GM12878 (cell line): Measurements from ENCODE around the gene ARHGAP6. TPM values are rescaled to one million over a fixed set of nuclear protein-coding genes. Genes with fewer than 3 reads are reported as not detected.

ENCODE experiments used
- PAX5 ChIP-seq: IDR thresholded peaks from 2 replicates; pipeline ENCODE4 v1.6.1; 2011; ENCODE audit warnings: low read depth, low read length, borderline replicate concordance
- PBX3 ChIP-seq: IDR thresholded peaks from 2 replicates; pipeline ENCODE4 v1.6.1; 2011; ENCODE audit warnings: mild to moderate bottlenecking, low read depth, low read length, moderate library complexity; ENCODE audit not compliant: insufficient replicate concordance
- SP1 ChIP-seq: IDR thresholded peaks from one replicate; pipeline ENCODE4 v1.6.1; 2011; ENCODE audit warnings: low read depth, low read length
- SUZ12 ChIP-seq: fragments of 200-600 bp; sonication (generic); IDR thresholded peaks from one replicate; pipeline ENCODE4 v1.6.1; 2018; ENCODE audit warnings: antibody characterized with exemption, mild to moderate bottlenecking; ENCODE audit not compliant: unreplicated experiment
- TBL1XR1 ChIP-seq: IDR thresholded peaks from 2 replicates; pipeline ENCODE4 v1.6.1; 2012; ENCODE audit warnings: low read depth, low read length, improper control_type of control experiment
- TCF7 ChIP-seq: IDR thresholded peaks from 2 replicates; pipeline ENCODE4 v1.6.1; 2014; ENCODE audit warnings: antibody characterized with exemption, borderline replicate concordance
- polyA plus RNA-seq, 11 experiments: library from polyadenylated mRNA; depleted of rRNA in 4 of 11; unstranded in 6 of 11; stranded (reverse) in 5 of 11; fragments of >200 nt; fragmentation: Nextera tagmentation in 4 of 11; fragmentation: Illumina TruSeq in 1 of 11; extraction: Ambion mirVana in 4 of 11; extraction: Trizol in 1 of 11; gene quantifications; 1 replicate in 1 of 11; 2 replicates in 10 of 11; pipeline versions ENCODE4 v1.2.1 to v1.2.3, GENCODE V29; 2011 to 2016; ENCODE audit warnings: inconsistent platforms in 2 of 11, missing spikeins in 2 of 11, low read depth in 1 of 11
- total RNA-seq, 4 experiments: library from RNA; depleted of rRNA in 3 of 4; stranded (reverse); fragments of >200 nt in 3 of 4; fragmentation: Illumina TruSeq in 1 of 4; extraction: Trizol in 1 of 4; gene quantifications; 2 replicates each; pipeline versions ENCODE4 v1.2.1 to v1.2.3, GENCODE V29; 2013 to 2021
- TF ChIP-seq, protein P1 (sequence below): IDR thresholded peaks from 2 replicates; pipeline ENCODE4 v1.6.1; 2012; ENCODE audit warnings: mild to moderate bottlenecking, low read depth, low read length
- TF ChIP-seq, protein P2 (sequence below): fragments of 450-650 bp; IDR thresholded peaks from 2 replicates; pipeline ENCODE4 v1.6.1; 2016; ENCODE audit warnings: mild to moderate bottlenecking, moderate library complexity, borderline replicate concordance
- TF ChIP-seq, protein P3 (sequence below): IDR thresholded peaks from 2 replicates; pipeline ENCODE4 v1.6.1; 2011; ENCODE audit warnings: borderline replicate concordance, low read depth, mild to moderate bottlenecking, moderate library complexity, low read length; ENCODE audit not compliant: insufficient read depth, poor library complexity, severe bottlenecking

The ARHGAP6 gene
- total and polyA plus RNA-seq, 10 of the 15 experiments (the other 5 are each of a cell fraction or from before 2014, with no cell fraction given), result 0.20 to 1.8 (median 0.76) TPM

DNA sequence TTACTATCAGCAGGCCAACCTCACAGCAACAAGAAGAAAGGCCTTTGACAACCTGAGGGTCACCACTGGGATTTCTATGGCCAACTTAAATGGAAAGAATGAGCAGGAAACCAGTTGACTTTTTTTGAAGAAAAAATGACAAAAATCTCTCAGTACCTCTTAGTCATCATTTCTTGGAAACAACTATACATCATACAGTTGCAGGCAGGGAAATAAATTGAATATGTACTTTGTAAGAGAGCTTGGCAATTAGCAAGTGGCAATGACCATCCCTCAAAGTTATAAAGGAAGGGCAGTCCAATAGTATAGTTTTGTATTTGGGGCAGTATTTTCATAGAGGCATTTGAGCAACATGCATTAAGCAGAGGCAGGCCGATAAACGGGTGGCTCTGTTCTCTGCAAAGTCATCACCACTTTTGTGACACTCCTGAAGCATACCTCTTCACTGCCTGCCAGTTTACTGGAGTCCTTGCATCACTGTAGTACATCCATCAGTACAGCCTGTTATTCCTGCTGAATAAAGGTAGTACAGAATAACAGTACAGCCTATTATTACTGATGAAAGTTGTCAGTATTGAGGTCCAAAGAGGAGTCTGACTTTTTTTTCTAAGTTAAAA lies 455.8 kb downstream of the ARHGAP6 start (continued):
- TF ChIP-seq, protein P1, sequence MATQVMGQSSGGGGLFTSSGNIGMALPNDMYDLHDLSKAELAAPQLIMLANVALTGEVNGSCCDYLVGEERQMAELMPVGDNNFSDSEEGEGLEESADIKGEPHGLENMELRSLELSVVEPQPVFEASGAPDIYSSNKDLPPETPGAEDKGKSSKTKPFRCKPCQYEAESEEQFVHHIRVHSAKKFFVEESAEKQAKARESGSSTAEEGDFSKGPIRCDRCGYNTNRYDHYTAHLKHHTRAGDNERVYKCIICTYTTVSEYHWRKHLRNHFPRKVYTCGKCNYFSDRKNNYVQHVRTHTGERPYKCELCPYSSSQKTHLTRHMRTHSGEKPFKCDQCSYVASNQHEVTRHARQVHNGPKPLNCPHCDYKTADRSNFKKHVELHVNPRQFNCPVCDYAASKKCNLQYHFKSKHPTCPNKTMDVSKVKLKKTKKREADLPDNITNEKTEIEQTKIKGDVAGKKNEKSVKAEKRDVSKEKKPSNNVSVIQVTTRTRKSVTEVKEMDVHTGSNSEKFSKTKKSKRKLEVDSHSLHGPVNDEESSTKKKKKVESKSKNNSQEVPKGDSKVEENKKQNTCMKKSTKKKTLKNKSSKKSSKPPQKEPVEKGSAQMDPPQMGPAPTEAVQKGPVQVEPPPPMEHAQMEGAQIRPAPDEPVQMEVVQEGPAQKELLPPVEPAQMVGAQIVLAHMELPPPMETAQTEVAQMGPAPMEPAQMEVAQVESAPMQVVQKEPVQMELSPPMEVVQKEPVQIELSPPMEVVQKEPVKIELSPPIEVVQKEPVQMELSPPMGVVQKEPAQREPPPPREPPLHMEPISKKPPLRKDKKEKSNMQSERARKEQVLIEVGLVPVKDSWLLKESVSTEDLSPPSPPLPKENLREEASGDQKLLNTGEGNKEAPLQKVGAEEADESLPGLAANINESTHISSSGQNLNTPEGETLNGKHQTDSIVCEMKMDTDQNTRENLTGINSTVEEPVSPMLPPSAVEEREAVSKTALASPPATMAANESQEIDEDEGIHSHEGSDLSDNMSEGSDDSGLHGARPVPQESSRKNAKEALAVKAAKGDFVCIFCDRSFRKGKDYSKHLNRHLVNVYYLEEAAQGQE, result no peak
- TF ChIP-seq, protein P2, sequence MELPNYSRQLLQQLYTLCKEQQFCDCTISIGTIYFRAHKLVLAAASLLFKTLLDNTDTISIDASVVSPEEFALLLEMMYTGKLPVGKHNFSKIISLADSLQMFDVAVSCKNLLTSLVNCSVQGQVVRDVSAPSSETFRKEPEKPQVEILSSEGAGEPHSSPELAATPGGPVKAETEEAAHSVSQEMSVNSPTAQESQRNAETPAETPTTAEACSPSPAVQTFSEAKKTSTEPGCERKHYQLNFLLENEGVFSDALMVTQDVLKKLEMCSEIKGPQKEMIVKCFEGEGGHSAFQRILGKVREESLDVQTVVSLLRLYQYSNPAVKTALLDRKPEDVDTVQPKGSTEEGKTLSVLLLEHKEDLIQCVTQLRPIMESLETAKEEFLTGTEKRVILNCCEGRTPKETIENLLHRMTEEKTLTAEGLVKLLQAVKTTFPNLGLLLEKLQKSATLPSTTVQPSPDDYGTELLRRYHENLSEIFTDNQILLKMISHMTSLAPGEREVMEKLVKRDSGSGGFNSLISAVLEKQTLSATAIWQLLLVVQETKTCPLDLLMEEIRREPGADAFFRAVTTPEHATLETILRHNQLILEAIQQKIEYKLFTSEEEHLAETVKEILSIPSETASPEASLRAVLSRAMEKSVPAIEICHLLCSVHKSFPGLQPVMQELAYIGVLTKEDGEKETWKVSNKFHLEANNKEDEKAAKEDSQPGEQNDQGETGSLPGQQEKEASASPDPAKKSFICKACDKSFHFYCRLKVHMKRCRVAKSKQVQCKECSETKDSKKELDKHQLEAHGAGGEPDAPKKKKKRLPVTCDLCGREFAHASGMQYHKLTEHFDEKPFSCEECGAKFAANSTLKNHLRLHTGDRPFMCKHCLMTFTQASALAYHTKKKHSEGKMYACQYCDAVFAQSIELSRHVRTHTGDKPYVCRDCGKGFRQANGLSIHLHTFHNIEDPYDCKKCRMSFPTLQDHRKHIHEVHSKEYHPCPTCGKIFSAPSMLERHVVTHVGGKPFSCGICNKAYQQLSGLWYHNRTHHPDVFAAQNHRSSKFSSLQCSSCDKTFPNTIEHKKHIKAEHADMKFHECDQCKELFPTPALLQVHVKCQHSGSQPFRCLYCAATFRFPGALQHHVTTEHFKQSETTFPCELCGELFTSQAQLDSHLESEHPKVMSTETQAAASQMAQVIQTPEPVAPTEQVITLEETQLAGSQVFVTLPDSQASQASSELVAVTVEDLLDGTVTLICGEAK, result no peak
- no peak for TF ChIP-seq SP1
- TF ChIP-seq PAX5, result no peak
- no peak for TF ChIP-seq SUZ12
- TF ChIP-seq TCF7, result no peak
- TF ChIP-seq, protein P3, sequence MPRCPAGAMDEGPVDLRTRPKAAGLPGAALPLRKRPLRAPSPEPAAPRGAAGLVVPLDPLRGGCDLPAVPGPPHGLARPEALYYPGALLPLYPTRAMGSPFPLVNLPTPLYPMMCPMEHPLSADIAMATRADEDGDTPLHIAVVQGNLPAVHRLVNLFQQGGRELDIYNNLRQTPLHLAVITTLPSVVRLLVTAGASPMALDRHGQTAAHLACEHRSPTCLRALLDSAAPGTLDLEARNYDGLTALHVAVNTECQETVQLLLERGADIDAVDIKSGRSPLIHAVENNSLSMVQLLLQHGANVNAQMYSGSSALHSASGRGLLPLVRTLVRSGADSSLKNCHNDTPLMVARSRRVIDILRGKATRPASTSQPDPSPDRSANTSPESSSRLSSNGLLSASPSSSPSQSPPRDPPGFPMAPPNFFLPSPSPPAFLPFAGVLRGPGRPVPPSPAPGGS, result no peak
- no peak for TF ChIP-seq PBX3
- TF ChIP-seq TBL1XR1, result no peak
